Liver (tissue), 9 donors: ENCODE results near the gene IFIT1. TPM values are rescaled to one million over a fixed set of nuclear protein-coding genes. Genes with fewer than 3 reads are reported as not detected.

Source experiments
- DNase-seq: peaks from one replicate; pipeline ENCODE4 v3.0.0-alpha.2; 2017; ENCODE audit warnings: low spot score
- H3K27ac ChIP-seq, 2 donors: one replicate each; pipeline ENCODE4 v1.7.0; 2013; ENCODE audit warnings: inconsistent platforms in 2 of 2, low read length in 2 of 2, control low read depth in 1 of 2, low read depth in 1 of 2, mild to moderate bottlenecking in 1 of 2
- H3K27me3 ChIP-seq, 4 donors: one replicate each; pipeline versions ENCODE4 v1.6.1 to v1.7.0; 2013; ENCODE audit warnings: low read length in 3 of 4, inconsistent platforms in 1 of 4, mild to moderate bottlenecking in 1 of 4, moderate library complexity in 1 of 4; ENCODE audit not compliant: control insufficient read depth in 4 of 4, insufficient read depth in 4 of 4
- H3K36me3 ChIP-seq, 4 donors: one replicate each; pipeline versions ENCODE4 v1.6.1 to v1.7.0; 2013; ENCODE audit warnings: low read length in 3 of 4, mild to moderate bottlenecking in 3 of 4, low read depth in 1 of 4, moderate library complexity in 1 of 4; ENCODE audit not compliant: control insufficient read depth in 4 of 4, insufficient read depth in 3 of 4
- H3K4me1 ChIP-seq, 4 donors: one replicate each; pipeline versions ENCODE4 v1.6.1 to v1.7.0; 2013; ENCODE audit warnings: low read length in 3 of 4, mild to moderate bottlenecking in 3 of 4, moderate library complexity in 1 of 4; ENCODE audit not compliant: control insufficient read depth in 4 of 4, insufficient read depth in 4 of 4
- H3K4me3 ChIP-seq, 3 donors: one replicate each; pipeline versions ENCODE4 v1.6.1 to v1.7.0; 2013; ENCODE audit warnings: low read length in 3 of 3, control low read depth in 1 of 3, low read depth in 1 of 3, mild to moderate bottlenecking in 1 of 3
- H3K9ac ChIP-seq, 2 donors: one replicate each; pipeline ENCODE4 v1.7.0; 2013; ENCODE audit warnings: low read length in 2 of 2, mild to moderate bottlenecking in 2 of 2, moderate library complexity in 2 of 2, control low read depth in 1 of 2, low read depth in 1 of 2
- H3K9me3 ChIP-seq, 4 donors: one replicate each; pipeline versions ENCODE4 v1.6.1 to v1.7.0; 2013; ENCODE audit warnings: low read length in 3 of 4; ENCODE audit not compliant: control insufficient read depth in 4 of 4
- ATF3 ChIP-seq: IDR thresholded peaks from 2 replicates; pipeline ENCODE4 v1.6.1; 2016; ENCODE audit warnings: antibody characterized with exemption
- CTCF ChIP-seq: fragments of 150-350 bp; IDR thresholded peaks from 2 replicates; pipeline ENCODE4 v1.5.1; 2017; ENCODE audit warnings: improper control_type of control experiment, low read depth, low read length; ENCODE audit not compliant: missing input control
- EGR1 ChIP-seq, 2 donors: IDR thresholded peaks; 2 replicates each; pipeline ENCODE4 v1.6.1; 2016 to 2018; ENCODE audit warnings: antibody characterized with exemption in 2 of 2, low read depth in 2 of 2
- FOXA1 ChIP-seq: IDR thresholded peaks from 2 replicates; pipeline ENCODE4 v1.6.1; 2016; ENCODE audit warnings: antibody characterized with exemption
- FOXA2 ChIP-seq: IDR thresholded peaks from 2 replicates; pipeline ENCODE4 v1.6.1; 2016; ENCODE audit warnings: antibody characterized with exemption
- GABPA ChIP-seq, 2 donors: IDR thresholded peaks in 1 of 2; conservative IDR thresholded peaks in 1 of 2; 2 replicates each; pipeline ENCODE4 v1.6.1; 2016; ENCODE audit warnings: antibody characterized with exemption in 2 of 2, mild to moderate bottlenecking in 1 of 2, moderate library complexity in 1 of 2
- HNF4A ChIP-seq, 2 donors: conservative IDR thresholded peaks; 2 replicates each; pipeline ENCODE4 v1.6.1; 2016; ENCODE audit warnings: antibody characterized with exemption in 2 of 2, mild to moderate bottlenecking in 2 of 2
- HNF4G ChIP-seq: IDR thresholded peaks from 2 replicates; pipeline ENCODE4 v1.6.1; 2016; ENCODE audit warnings: antibody characterized with exemption
- JUND ChIP-seq, 2 donors: IDR thresholded peaks; 2 replicates each; pipeline ENCODE4 v1.6.1; 2016; ENCODE audit warnings: antibody characterized with exemption in 2 of 2
- MAX ChIP-seq: IDR thresholded peaks from 2 replicates; pipeline ENCODE4 v1.6.1; 2016; ENCODE audit warnings: antibody characterized with exemption
- NR2F2 ChIP-seq: IDR thresholded peaks from 2 replicates; pipeline ENCODE4 v1.6.1; 2016; ENCODE audit warnings: antibody characterized with exemption
- REST ChIP-seq: IDR thresholded peaks from 2 replicates; pipeline ENCODE4 v1.6.1; 2016; ENCODE audit warnings: antibody characterized with exemption, mild to moderate bottlenecking
- SP1 ChIP-seq: IDR thresholded peaks from 2 replicates; pipeline ENCODE4 v1.6.1; 2018; ENCODE audit warnings: antibody characterized with exemption, mild to moderate bottlenecking
- TAF1 ChIP-seq: conservative IDR thresholded peaks from 2 replicates; pipeline ENCODE4 v1.6.1; 2016; ENCODE audit warnings: antibody characterized with exemption, mild to moderate bottlenecking
- YY1 ChIP-seq: IDR thresholded peaks from 2 replicates; pipeline ENCODE4 v1.6.1; 2016; ENCODE audit warnings: antibody characterized with exemption, mild to moderate bottlenecking
- ZBTB33 ChIP-seq: IDR thresholded peaks from 2 replicates; pipeline ENCODE4 v1.6.1; 2016; ENCODE audit warnings: antibody characterized with exemption
- WGBS: extraction: QIAGEN DNeasy Blood & Tissue Kit; methylation state at CpG from one replicate; pipeline ENCODE4 v1.1.7; 2013; 5-methylcytosine and 5-hydroxymethylcytosine counted together
- polyA plus RNA-seq, 2 donors: library from polyadenylated mRNA; stranded (reverse) in 1 of 2; unstranded in 1 of 2; fragments of 200-250 nt in 1 of 2; fragments of >200 nt in 1 of 2; fragmentation: Nextera tagmentation in 1 of 2; extraction: Ambion mirVana in 1 of 2; gene quantifications; one replicate each; pipeline versions ENCODE4 v1.2.1 to v1.2.3, GENCODE V29; 2013 to 2015
- total RNA-seq, 2 donors: library from RNA; depleted of rRNA; stranded (reverse); fragments of >200 nt; gene quantifications; one replicate each; pipeline ENCODE4 v1.2.3, GENCODE V29; 2014
- donor health status: healthy.
- donor health status: healthy.
- donor health status: healthy.
- donor health status: healthy.
- donor health status: healthy.

IFIT1 gene
- total and polyA plus RNA-seq, 4 donors = 8.1 to 17.5 (median 11.6) TPM

- 87% methylated on average over 6 of the region's 6 CpGs for WGBS
- Histone ChIP-seq H3K4me3 (no peak overlapping the region), H3K27me3 (no peaks in the 10 kb centered on the region), H3K4me1 (peaks cover 0 to 15% (median 4%) of the 10 kb centered on the region in 4 donors), H3K9me3 (no peaks in the 10 kb centered on the region), H3K9ac (no peak overlapping the region), H3K27ac (no peak overlapping the region), H3K36me3 (no peaks in the 10 kb centered on the region)
- no peak for DNase-seq
- no peak for TF ChIP-seq YY1
- TF ChIP-seq FOXA2 = no peak
- no peak for TF ChIP-seq EGR1 (IDR thresholded peaks at IDR 0.05; ENCODE audit: low read depth in 2 of 2)
- no peak for TF ChIP-seq MAX
- TF ChIP-seq GABPA (IDR thresholded peaks at IDR 0.05 in 1 of 2, conservative IDR thresholded peaks at IDR 0.05 in 1 of 2) = no peak
- no peak for TF ChIP-seq TAF1
- TF ChIP-seq JUND (IDR thresholded peaks at IDR 0.05) = no peak
- no peak for TF ChIP-seq HNF4A (conservative IDR thresholded peaks at IDR 0.05)
- TF ChIP-seq ATF3 = no peak
- TF ChIP-seq CTCF = no peak
- no peak for TF ChIP-seq ZBTB33
- no peak for TF ChIP-seq NR2F2
- no peak for TF ChIP-seq FOXA1
- no peak for TF ChIP-seq SP1
- TF ChIP-seq HNF4G = no peak
- TF ChIP-seq REST = no peak
Observed at GRCh38 chr10:89363729-89364442, 28.5 kb upstream of the IFIT1 start.
